Measurements from ENCODE around the gene SULT2A1.
"Not testable (repeated sequence)": the region's sequence is repeated elsewhere in the genome, so short reads cannot be mapped to it uniquely, and the experiment has no call there.

SULT2A1 gene

GRCh38 chr19:47886010-47886559 lies at the start of gene SULT2A1:
SULT2A1 (minus strand) TSS chr19:47886315; CDS start chr19:47886257, 58 bp downstream.
- DNase-seq (ENCODE audit: low read depth in 2 of 2) = no peak

DNA sequence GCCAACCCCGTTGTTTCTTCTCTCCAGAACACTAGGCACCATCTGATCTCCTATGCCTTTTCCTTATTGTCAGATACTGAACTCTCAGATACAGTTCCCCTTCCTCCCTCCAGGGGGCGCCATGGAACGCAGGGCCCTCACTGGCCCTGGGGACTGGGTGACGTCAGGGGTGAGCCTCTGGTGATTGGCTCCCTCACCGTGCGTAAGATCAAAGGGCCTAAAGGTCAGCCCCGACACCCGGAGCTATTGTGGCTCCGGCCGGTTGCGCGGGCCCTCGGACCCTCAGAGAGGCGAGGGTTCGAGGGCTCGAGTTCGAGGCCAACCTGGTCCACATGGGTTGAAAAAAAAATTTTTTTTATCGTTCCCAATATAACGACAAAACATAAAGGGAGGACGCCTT lies 42.5 kb upstream of the SULT2A1 start:
- DNase-seq (ENCODE audit: low read depth in 2 of 2) = not testable (repeated sequence)

- DNase-seq (ENCODE audit: low read depth in 2 of 2) = not testable (repeated sequence)
These were observed 34.0 kb upstream of the SULT2A1 start for GRCh38 chr19:47920107-47920506.

DNA sequence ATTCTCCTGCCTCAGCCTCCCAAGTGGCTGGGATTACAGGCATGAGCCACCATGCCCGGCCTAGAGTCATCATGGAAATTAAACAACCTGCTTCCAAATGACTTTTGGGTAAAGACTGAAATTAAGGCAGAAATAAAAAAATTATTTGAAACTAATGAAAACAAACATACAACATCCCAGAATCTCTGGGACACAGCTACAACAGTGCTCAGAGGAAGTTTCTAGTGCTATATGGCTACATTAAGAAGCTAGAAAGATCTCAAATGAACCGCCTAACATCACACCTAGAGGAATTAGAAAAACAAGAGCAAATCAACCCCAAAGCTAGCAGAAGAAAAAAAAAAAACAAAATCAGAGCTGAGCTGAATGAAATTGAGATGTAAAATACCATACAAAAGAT lies 24.1 kb upstream of the SULT2A1 start:
- DNase-seq (ENCODE audit: low read depth in 2 of 2) = not testable (repeated sequence)

- peak; percentile 62 to 66 for DNase-seq (ENCODE audit: low read depth in 2 of 2)
These were observed 23.2 kb upstream of the SULT2A1 start for GRCh38 chr19:47909350-47909749.

- DNase-seq (ENCODE audit: low read depth in 2 of 2) = no peak
These were observed 15.3 kb upstream of the SULT2A1 start for GRCh38 chr19:47901370-47901769.

DNA sequence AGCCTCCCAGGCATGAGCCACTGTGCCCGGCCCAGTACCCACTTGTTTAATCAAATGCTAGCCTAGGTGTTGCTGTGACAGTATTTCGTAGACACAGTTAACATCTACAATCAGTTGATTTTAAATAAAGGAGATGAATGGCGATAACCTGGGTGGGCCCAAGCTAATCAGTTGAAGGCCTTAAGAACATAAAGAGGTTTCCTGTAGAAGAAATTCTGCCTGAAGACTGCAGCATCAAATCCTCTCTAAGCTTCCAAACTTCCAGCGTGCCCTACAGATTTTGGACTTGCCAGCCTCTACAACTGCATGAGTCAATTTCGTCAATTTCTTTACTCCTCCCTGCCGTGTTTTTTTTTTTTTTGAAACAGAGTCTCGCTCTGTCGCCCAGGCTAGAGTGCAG lies 13.2 kb upstream of the SULT2A1 start:
- no peak for DNase-seq (ENCODE audit: low read depth in 2 of 2)

DNA sequence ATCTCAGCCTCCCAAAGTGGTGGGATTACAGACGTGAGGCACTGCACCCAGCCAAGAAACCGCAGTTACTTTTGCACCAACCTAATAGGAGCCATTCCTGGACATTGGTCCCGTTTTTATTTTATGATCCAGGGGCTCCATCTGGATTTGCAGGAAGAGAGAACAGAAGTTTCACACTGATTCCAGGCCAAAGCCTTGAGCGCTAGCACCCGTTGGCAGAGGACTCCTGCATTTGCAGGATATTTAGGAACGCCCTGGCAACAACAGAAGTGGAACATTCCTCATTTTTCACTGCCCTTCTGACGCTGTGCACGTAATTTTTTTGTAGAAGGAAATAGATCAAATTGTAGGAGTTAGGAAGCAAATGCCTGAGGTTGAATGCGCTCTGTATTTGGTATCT lies 11.7 kb upstream of the SULT2A1 start:
- DNase-seq (ENCODE audit: low read depth in 2 of 2) = no peak

GRCh38 chr19:47896773-47897172 lies 10.7 kb upstream of the SULT2A1 start:
- no peak for DNase-seq (ENCODE audit: low read depth in 2 of 2)

DNA sequence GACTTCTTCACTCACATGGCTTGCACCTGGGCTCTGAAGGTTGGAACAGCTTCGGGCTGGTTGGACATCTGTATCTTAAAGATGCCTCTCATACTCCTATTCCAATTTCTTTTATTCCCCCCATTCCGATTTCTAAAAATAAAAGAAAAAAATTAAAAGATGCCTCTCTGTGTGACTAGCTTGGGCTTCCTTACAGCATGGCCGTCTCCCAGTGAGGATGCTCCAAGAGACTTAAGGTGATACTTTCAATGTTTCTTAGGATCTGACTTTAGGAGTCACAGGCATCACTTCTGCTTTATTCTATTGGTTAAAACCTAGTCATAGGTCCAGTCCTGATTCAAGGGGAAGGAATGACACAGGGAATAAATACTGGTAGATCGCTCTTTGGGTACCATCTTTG lies 9.9 kb upstream of the SULT2A1 start:
- DNase-seq (ENCODE audit: low read depth in 2 of 2) = no peak

DNA sequence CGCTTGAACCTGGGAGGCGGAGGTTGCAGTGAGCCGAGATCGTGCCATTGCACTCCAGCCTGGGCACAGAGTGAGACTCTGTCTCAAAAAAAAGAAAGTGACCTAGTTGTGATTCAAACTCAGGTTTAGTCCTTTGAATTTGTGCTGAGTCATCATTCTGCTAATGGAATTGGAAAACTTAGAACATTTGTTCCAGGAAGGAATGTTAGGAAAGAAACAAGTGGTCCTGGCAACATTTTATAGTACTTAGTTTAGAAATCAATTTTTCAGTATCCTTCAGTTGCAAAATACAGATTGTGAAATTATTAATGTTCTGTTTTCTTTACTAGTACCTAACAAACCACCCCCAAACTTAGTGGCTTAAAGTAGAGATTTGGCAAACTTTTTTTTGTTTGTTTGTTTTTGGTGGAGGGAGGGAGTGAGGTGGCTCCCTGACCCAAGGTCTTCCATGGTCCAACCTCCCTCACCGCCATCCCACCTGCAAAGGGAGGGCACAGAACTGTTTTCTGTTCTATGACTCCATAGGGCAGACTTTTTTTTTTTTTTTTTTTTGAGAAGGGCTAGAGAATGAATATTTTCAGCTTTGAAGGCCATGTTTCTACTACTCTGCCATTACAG lies 9.2 kb upstream of the SULT2A1 start:
- DNase-seq (ENCODE audit: low read depth in 2 of 2) = no peak

- no peak for DNase-seq (ENCODE audit: low read depth in 2 of 2)
These were observed 6.0 kb upstream of the SULT2A1 start for GRCh38 chr19:47891923-47892666.

DNA sequence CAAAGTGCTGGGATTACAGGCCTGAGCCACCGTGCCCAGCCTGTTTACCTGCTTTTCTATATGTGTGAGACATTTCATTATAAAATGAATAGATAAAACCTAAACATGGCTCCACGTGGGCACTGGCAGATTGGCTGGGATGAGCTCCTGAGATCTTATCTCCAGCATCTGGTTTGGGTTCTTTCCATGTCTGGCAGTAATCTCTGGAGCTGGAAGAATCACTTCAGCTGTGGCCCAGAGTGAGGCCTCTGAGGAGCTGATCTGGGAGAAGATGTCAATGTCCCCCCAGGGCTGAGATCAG lies 5.5 kb upstream of the SULT2A1 start:
- no peak for DNase-seq (ENCODE audit: low read depth in 2 of 2)

DNA sequence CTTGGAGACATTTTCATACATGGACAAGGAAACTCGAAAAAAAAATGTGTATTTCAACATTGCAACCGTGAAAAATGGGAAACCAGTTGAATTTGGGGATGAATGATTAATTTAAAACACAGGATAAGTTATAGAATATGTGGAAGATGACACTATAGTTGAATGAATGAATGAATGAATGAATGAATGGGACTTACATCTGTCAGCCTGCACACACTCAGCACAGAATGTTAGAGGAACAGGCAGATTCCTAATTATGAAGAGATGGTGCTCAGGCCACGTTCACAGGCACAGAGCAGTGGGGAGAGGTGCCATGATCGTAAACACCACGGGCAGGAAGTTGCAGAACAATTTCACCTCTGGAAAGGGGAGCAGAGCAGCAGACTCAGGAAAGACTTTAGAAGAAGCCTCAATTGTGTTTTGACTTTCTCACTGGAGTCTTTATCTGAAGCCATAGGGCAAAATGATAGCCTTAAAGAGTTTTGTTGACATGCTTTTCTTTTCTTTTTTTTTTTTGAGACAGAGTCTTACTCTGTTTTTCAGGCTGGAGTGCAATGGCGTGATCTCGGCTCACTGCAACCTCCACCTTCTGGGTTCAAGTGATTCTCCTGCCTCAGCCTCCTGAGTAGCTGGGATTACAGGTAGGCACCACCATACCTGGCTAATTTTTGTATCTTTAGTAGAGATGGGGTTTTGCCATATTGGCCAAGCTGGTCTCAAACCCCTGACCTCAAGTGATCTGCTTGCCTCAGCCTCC lies 4.9 kb upstream of the SULT2A1 start:
- no peak for DNase-seq (ENCODE audit: low read depth in 2 of 2)

- no peak for DNase-seq (ENCODE audit: low read depth in 2 of 2)
These were observed 1.1 kb downstream of the SULT2A1 start for GRCh38 chr19:47885067-47885463.

DNA sequence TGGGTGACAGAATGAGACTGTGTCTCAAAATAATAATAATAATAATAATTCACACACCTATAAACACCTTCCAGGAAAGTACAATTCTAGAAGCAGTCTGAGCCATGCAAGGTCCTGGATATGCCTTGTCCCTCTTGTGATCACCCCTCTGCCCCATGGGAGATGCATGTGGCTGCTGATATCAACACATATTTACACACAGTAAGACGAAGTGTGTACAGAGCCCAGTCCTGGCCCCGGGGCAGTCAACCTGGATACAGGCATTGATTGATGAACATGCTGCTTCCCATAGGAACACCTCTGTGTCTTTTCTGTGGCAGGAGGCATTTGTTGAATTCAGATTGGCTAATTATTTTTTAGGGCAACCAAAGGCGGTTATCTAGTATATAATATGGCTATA lies 3.2 kb downstream of the SULT2A1 start:
- DNase-seq (ENCODE audit: low read depth in 2 of 2) = no peak

GRCh38 chr19:47881757-47882156 lies 4.4 kb downstream of the SULT2A1 start:
- DNase-seq (ENCODE audit: low read depth in 2 of 2) = no peak

- DNase-seq (ENCODE audit: low read depth in 2 of 2) = not testable (repeated sequence)
These were observed 6.7 kb downstream of the SULT2A1 start for GRCh38 chr19:47879385-47879784.

- DNase-seq (ENCODE audit: low read depth in 2 of 2) = no peak
These were observed 7.2 kb downstream of the SULT2A1 start for GRCh38 chr19:47878906-47879305.

GRCh38 chr19:47865166-47865565 lies 20.9 kb downstream of the SULT2A1 start:
- DNase-seq (ENCODE audit: low read depth in 2 of 2) = no peak

DNA sequence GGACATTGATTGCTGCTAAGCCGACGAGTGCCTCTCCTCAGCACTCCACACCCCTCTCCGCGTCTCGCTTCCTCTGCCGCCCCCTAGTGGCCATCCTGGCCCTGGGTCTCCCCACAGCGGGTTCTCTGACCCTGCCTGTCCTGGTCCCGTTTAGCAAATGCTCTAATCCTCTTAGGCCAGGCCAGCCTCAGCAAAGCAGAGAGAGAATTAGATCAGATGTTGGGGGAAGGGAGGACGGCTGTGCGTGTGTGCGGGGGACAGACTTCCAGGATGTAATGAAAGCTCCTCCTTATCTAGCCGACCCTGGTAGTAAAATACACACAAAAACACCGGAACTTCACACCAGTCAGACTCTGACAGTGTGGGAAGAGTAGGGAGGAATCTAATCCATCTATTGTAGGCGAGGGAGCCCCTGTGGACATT lies 22.6 kb downstream of the SULT2A1 start:
- peak; percentile 72 to 90 for DNase-seq (ENCODE audit: low read depth in 2 of 2)

- no peak for DNase-seq (ENCODE audit: low read depth in 2 of 2)
These were observed 24.5 kb downstream of the SULT2A1 start for GRCh38 chr19:47861630-47862029.

All from stimulated activated CD4-positive, alpha-beta T cell treated with anti-CD3 and anti-CD28 coated beads, Interleukin-12 subunit alpha, Interleukin-12 subunit beta, amount 100 ng/mL, for 24 hours (primary cell).